OCI-LY7 (cell line): Measurements from ENCODE around the gene FGF1. TPM values are rescaled to one million over a fixed set of nuclear protein-coding genes. Genes with fewer than 3 reads are reported as not detected.

Source experiments
- BruUV-seq: library from RNA; stranded (reverse); fragments of 400-500 nt; replicated peaks from 2 replicates; lab custom pipeline; 2021; lab: Mats Ljungman, UMichigan
- CTCF ChIA-PET: fragments of 300-600 bp; sonication (Branson Sonifier 250); formaldehyde crosslinking; loops from one replicate; lab custom pipeline; 2022; ENCODE audit warnings: antibody characterized with exemption; ENCODE audit not compliant: unreplicated experiment; lab: Charles Lee
- POLR2A ChIA-PET: fragments of 300-600 bp; sonication (Branson Sonifier 250); formaldehyde crosslinking; loops from one replicate; lab custom pipeline; 2022; ENCODE audit warnings: antibody characterized with exemption; lab: Charles Lee
- DNase-seq: peaks from one replicate; pipeline ENCODE4 v3.0.0-alpha.2; 2015; ENCODE audit warnings: low spot score
- H2AFZ ChIP-seq: fragments of 200-600 bp; sonication (generic), shearing (Covaris generic); 2 replicates; pipeline ENCODE4 v1.6.1; 2014; ENCODE audit warnings: mild to moderate bottlenecking, antibody characterized with exemption, low read length, moderate library complexity
- H3K27ac ChIP-seq: fragments of 200-600 bp; sonication (generic); 2 replicates; pipeline ENCODE4 v1.5.1; 2014; ENCODE audit warnings: mixed run types, low read depth, mild to moderate bottlenecking, moderate library complexity, low read length, inconsistent platforms; ENCODE audit not compliant: poor library complexity, severe bottlenecking
- H3K36me3 ChIP-seq: fragments of 200-600 bp; sonication (generic); 2 replicates; pipeline ENCODE4 v1.6.1; 2014; ENCODE audit warnings: mild to moderate bottlenecking, antibody characterized with exemption, low read length, moderate library complexity, mixed read lengths; ENCODE audit not compliant: insufficient read depth
- H3K4me1 ChIP-seq: fragments of 200-600 bp; sonication (generic); 2 replicates; pipeline ENCODE4 v1.5.1; 2014; ENCODE audit warnings: mild to moderate bottlenecking, low read length; ENCODE audit not compliant: insufficient read depth, poor library complexity, severe bottlenecking
- H3K4me2 ChIP-seq: fragments of 200-600 bp; sonication (generic); 2 replicates; pipeline ENCODE4 v1.6.1; 2014; ENCODE audit warnings: mild to moderate bottlenecking, low read length
- H3K4me3 ChIP-seq: fragments of 200-600 bp; sonication (generic); 2 replicates; pipeline ENCODE4 v1.5.1; 2014; ENCODE audit warnings: mild to moderate bottlenecking, low read depth, low read length; ENCODE audit not compliant: poor library complexity, severe bottlenecking
- H3K79me2 ChIP-seq: fragments of 200-600 bp; sonication (generic); 2 replicates; pipeline ENCODE4 v1.6.1; 2016; ENCODE audit warnings: low read depth, mild to moderate bottlenecking, low read length, moderate library complexity, mixed read lengths; ENCODE audit not compliant: insufficient read depth
- H3K9me2 ChIP-seq: fragments of 200-600 bp; sonication (generic); 2 replicates; pipeline ENCODE4 v1.6.1; 2016; ENCODE audit warnings: mild to moderate bottlenecking, low read length, mixed read lengths; ENCODE audit not compliant: insufficient read depth
- H3K9me3 ChIP-seq: fragments of 200-600 bp; sonication (generic); 2 replicates; pipeline ENCODE4 v1.6.1; 2014; ENCODE audit warnings: mild to moderate bottlenecking, mixed run types, low read length, mixed read lengths
- H4K20me1 ChIP-seq: fragments of 200-600 bp; sonication (generic); 2 replicates; pipeline ENCODE4 v1.6.1; 2014; ENCODE audit warnings: mild to moderate bottlenecking, antibody characterized with exemption, low read length, moderate library complexity, mixed read lengths; ENCODE audit not compliant: insufficient read depth
- EZH2phosphoT487 ChIP-seq: fragments of 200-600 bp; sonication (generic); IDR thresholded peaks from 2 replicates; pipeline ENCODE4 v1.6.1; 2018; ENCODE audit warnings: low read depth, borderline replicate concordance, mild to moderate bottlenecking, mixed run types, antibody characterized with exemption, low read length, moderate library complexity, mixed read lengths
- intact Hi-C: fragments of 100-400 bp; cut with micrococcal nuclease; formaldehyde crosslinking; loops from one replicate; pipeline ENCODE4 v1.10.0; 2022; ENCODE audit not compliant: unreplicated experiment
- total RNA-seq, 2 experiments: library from RNA; depleted of rRNA in 1 of 2; stranded (reverse); fragments of >200 nt in 1 of 2; shearing (Covaris generic) in 1 of 2; gene quantifications; 2 replicates each; pipeline ENCODE4 v1.2.3, GENCODE V29; 2014 to 2022
- TF ChIP-seq, protein P1 (sequence below): fragments of 200-600 bp; sonication (generic); conservative IDR thresholded peaks from 2 replicates; pipeline ENCODE4 v1.5.1; 2014; ENCODE audit warnings: mild to moderate bottlenecking, antibody characterized with exemption, low read length, moderate library complexity, mixed read lengths

FGF1 gene
- total RNA-seq, 2 experiments from 2014 or later: not detected

DNA sequence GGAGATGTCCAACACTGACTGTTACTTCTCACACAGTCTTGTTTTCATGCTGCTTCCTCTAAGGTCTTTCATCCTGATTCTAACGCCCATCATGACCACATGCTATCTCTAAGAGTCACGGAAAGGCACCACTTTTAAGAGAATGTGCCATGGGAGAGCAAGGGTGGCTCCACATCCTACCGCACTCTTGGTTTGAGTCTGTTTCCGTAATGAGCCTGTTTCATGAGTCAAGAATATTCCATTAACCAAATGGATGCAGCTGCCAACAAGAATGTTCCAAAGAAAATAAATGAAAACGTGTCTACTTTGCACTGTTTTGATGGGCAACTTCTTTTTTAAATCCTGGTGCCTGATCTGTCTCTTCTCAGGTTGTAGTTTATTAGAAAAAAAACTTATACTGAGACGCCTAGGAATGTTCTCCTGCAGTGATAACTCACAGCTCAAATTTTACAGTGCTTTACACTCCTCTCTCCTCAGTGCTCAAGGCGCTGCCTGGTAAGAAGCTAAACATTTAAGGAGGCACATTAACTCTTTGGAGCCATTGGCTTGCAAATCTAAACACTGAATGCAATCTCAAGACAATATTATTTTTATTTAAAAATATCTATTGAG is 124.3 kb downstream of the FGF1 start:
- Histone ChIP-seq H2AFZ (no peak overlapping the region), H3K79me2 (no peaks in the 10 kb centered on the region), H3K9me3 (no peaks in the 10 kb centered on the region), H3K4me2 (no peak overlapping the region), H3K9me2 (no peaks in the 10 kb centered on the region), H3K4me3 (no peak overlapping the region), H4K20me1 (no peaks in the 10 kb centered on the region), H3K4me1 (no peaks in the 10 kb centered on the region), H3K27ac (no peak overlapping the region), H3K36me3 (no peaks in the 10 kb centered on the region)
- CTCF ChIA-PET: no interaction called here
- BruUV-seq: no TSS peak
- POLR2A ChIA-PET: no interaction called here
- intact Hi-C loops: no loop called here
- TF ChIP-seq EZH2phosphoT487: no peak
- TF ChIP-seq, protein P1, sequence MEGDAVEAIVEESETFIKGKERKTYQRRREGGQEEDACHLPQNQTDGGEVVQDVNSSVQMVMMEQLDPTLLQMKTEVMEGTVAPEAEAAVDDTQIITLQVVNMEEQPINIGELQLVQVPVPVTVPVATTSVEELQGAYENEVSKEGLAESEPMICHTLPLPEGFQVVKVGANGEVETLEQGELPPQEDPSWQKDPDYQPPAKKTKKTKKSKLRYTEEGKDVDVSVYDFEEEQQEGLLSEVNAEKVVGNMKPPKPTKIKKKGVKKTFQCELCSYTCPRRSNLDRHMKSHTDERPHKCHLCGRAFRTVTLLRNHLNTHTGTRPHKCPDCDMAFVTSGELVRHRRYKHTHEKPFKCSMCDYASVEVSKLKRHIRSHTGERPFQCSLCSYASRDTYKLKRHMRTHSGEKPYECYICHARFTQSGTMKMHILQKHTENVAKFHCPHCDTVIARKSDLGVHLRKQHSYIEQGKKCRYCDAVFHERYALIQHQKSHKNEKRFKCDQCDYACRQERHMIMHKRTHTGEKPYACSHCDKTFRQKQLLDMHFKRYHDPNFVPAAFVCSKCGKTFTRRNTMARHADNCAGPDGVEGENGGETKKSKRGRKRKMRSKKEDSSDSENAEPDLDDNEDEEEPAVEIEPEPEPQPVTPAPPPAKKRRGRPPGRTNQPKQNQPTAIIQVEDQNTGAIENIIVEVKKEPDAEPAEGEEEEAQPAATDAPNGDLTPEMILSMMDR: no peak
- no peak for DNase-seq

DNA sequence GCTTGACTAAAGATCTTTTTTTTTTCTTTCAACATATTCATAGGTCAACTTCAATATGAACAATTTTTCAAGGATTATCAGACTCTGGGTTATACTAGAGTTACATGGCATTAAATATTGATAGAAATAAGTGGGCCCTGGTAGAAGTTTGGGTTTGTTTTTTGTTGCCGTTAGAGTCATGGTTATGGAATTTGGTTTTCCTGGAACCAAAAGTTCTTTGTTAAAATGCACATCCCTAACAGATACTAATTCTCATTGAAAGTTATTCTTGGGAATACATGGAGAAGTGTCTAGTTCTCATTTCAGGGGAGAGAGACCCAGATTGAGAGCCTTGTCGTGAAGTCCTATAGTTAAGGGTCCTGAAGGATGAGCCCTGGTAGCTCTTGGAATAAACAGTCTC is 124.9 kb downstream of the FGF1 start:
- H3K36me3 ChIP-seq: no peaks in the 10 kb centered on the region
- no peaks in the 10 kb centered on the region for H3K9me3 ChIP-seq
- no TSS peak for BruUV-seq
- H4K20me1 ChIP-seq: no peaks in the 10 kb centered on the region
- no peaks in the 10 kb centered on the region for H3K4me1 ChIP-seq
- H2AFZ ChIP-seq: no peak overlapping the region
- H3K4me2 ChIP-seq: no peak overlapping the region
- DNase-seq: no peak
- H3K27ac ChIP-seq: no peak overlapping the region
- H3K79me2 ChIP-seq: no peaks in the 10 kb centered on the region
- intact Hi-C loops: no loop called here
- POLR2A ChIA-PET: no interaction called here
- TF ChIP-seq EZH2phosphoT487: no peak
- TF ChIP-seq, protein P1: no peak
- H3K9me2 ChIP-seq: no peaks in the 10 kb centered on the region
- H3K4me3 ChIP-seq: no peak overlapping the region
- CTCF ChIA-PET: no interaction called here

DNA sequence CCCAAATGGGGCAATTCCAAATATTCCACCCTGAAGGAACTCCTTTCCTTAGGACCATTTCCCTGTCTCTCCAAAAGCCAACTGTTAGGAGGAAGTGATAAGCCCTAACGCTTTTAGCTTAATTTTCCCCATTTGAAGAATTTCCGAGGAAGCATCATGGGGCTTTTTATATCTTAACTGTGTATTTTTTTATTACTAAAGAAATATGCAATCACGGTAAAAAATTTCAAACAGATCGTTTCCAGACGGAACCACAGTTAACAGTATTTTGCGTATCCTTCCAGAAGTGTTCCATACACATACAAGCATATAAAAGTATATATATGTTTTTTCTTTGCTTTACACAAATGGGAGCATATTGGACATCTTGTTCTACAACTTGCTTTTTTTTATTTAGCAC is 133.8 kb downstream of the FGF1 start:
- no peak overlapping the region for H3K27ac ChIP-seq
- H4K20me1 ChIP-seq: no peaks in the 10 kb centered on the region
- H3K36me3 ChIP-seq: no peaks in the 10 kb centered on the region
- ChIA-PET POLR2A (interaction anchor here (0.8 to 0.9 kb wide), 2 partner anchors 267 to 369 kb away, joined by 3 read pairs; no protein-coding TSS in a partner anchor), CTCF (no interaction called here)
- no peak overlapping the region for H2AFZ ChIP-seq
- no peaks in the 10 kb centered on the region for H3K79me2 ChIP-seq
- TF ChIP-seq EZH2phosphoT487: no peak
- TF ChIP-seq, protein P1: no peak
- no TSS peak for BruUV-seq
- no peak overlapping the region for H3K4me3 ChIP-seq
- intact Hi-C loops: no loop called here
- H3K9me3 ChIP-seq: no peaks in the 10 kb centered on the region
- no peaks in the 10 kb centered on the region for H3K9me2 ChIP-seq
- H3K4me1 ChIP-seq: no peaks in the 10 kb centered on the region
- H3K4me2 ChIP-seq: no peak overlapping the region
- DNase-seq: no peak
